Left ventricle myocardium inferior (tissue), 1 donor: ENCODE measurements around the gene LPGAT1. TPM values are rescaled to one million over a fixed set of nuclear protein-coding genes. Genes with fewer than 3 reads are reported as not detected.
A peak's percentile ranks its signal among the peaks of the same experiment; 100 is the strongest.

Experiments
- DNase-seq: peaks from one replicate; pipeline ENCODE4 v3.0.0-alpha.2; 2020
- H3K27ac ChIP-seq: fragments of 200-600 bp; replicated peaks from 2 replicates; pipeline ENCODE4 v1.8.0; 2021
- H3K27me3 ChIP-seq: fragments of 200-600 bp; 2 replicates; pipeline ENCODE4 v1.8.0; 2021; ENCODE audit warnings: low read depth
- H3K36me3 ChIP-seq: fragments of 200-600 bp; 2 replicates; pipeline ENCODE4 v1.8.0; 2021
- H3K4me1 ChIP-seq: fragments of 200-600 bp; 2 replicates; pipeline ENCODE4 v1.8.0; 2021
- H3K4me3 ChIP-seq: fragments of 200-600 bp; 2 replicates; pipeline ENCODE4 v1.8.0; 2021; ENCODE audit warnings: mild to moderate bottlenecking, moderate library complexity
- H3K9me3 ChIP-seq: fragments of 200-600 bp; replicated peaks from 2 replicates; pipeline ENCODE4 v1.8.0; 2021
- CTCF ChIP-seq: fragments of 200-600 bp; IDR thresholded peaks from 2 replicates; pipeline ENCODE4 v1.8.0; 2021; ENCODE audit warnings: antibody characterized with exemption, mild to moderate bottlenecking, borderline replicate concordance
- intact Hi-C: fragments of 100-400 bp; cut with micrococcal nuclease; formaldehyde crosslinking; loops from one replicate; pipeline ENCODE4 v1.11.0; 2022
- long read RNA-seq: library from polyadenylated mRNA; unstranded; transcript quantifications from one replicate; pipeline ENCODE4 v2.0.0, GENCODE V29; 2021
- total RNA-seq: library from RNA; stranded (reverse); fragmentation: NEBNext Ultra II Directional; extraction: Animal tissue kit (Norgen Biotek cat#: 25700); gene quantifications from one replicate; pipeline ENCODE4 v1.2.1, GENCODE V29; 2021
- donor health status: DM: no; HTN: yes; CAD: no; lungs with severe emphysema.

The LPGAT1 gene, protein sequence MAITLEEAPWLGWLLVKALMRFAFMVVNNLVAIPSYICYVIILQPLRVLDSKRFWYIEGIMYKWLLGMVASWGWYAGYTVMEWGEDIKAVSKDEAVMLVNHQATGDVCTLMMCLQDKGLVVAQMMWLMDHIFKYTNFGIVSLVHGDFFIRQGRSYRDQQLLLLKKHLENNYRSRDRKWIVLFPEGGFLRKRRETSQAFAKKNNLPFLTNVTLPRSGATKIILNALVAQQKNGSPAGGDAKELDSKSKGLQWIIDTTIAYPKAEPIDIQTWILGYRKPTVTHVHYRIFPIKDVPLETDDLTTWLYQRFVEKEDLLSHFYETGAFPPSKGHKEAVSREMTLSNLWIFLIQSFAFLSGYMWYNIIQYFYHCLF
- 24.9 TPM for total RNA-seq
- long read RNA-seq, full-length matches to known transcripts = 3 of 18 reads
- long read RNA-seq, partial matches to known transcripts = 7 of 18 reads
- long read RNA-seq, other reads (novel, unspliced or antisense) = 8 of 18 reads

- peaks cover 2% of the 10 kb centered on the region for H3K36me3 ChIP-seq
- no peaks in the 10 kb centered on the region for H3K9me3 ChIP-seq
- intact Hi-C loops = loop anchor here (5.0 kb wide), 1 partner anchor 133 kb away; no protein-coding TSS in a partner anchor
- H3K4me1 ChIP-seq = peaks cover 40% of the 10 kb centered on the region
- H3K27me3 ChIP-seq = no peaks in the 10 kb centered on the region
- peak; percentile 83 for DNase-seq
- peak within 1 kb of the TSS; percentile 94 for H3K27ac ChIP-seq
- H3K4me3 ChIP-seq = peak within 1 kb of the TSS; percentile 81
- TF ChIP-seq CTCF = peak; percentile 83
Measured at GRCh38 chr1:211830328-211831142, at the start of gene LPGAT1. Gene LPGAT1, minus strand, starts transcription at chr1:211830763. Its CDS starts 1,467 bp downstream, at chr1:211829296.

DNA sequence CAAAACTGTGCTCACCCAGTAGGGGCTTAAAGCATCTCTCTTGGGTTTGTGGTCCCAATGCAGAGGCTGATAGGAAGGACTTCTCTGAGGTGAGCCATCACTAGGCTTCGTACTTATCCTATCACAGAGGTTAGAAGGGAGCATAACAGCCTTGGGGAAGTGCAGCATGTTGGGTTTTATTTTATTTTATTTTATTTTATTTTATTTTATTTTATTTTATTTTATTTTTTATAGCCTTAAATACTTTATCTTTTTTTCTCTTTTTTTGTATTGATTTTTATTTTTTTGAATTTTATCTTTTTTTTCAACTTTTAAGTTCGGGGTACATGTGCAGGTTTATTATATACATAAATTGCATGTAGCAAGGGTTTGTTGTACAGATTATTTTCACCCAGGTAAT, 48.9 kb upstream of the LPGAT1 start:
- DNase-seq = no peak

GRCh38 chr1:211876851-211877590, 46.5 kb upstream of the LPGAT1 start:
- Histone ChIP-seq H3K36me3 (no peaks in the 10 kb centered on the region), H3K27ac (no peak overlapping the region), H3K9me3 (peaks cover 18% of the 10 kb centered on the region), H3K4me3 (no peak overlapping the region), H3K27me3 (no peaks in the 10 kb centered on the region), H3K4me1 (no peaks in the 10 kb centered on the region)
- intact Hi-C loops = no loop called here
- no peak for DNase-seq
- no peak for TF ChIP-seq CTCF

More for the DNA sequence above, 48.9 kb upstream of the LPGAT1 start:
- Histone ChIP-seq H3K36me3 (no peaks in the 10 kb centered on the region), H3K9me3 (peaks cover 18% of the 10 kb centered on the region), H3K4me1 (no peaks in the 10 kb centered on the region), H3K27ac (no peak overlapping the region), H3K4me3 (no peak overlapping the region), H3K27me3 (no peaks in the 10 kb centered on the region)
- TF ChIP-seq CTCF = no peak
- intact Hi-C loops = no loop called here

GRCh38 chr1:211875541-211875940, 45.0 kb upstream of the LPGAT1 start:
- H3K4me1 ChIP-seq = no peaks in the 10 kb centered on the region
- no peaks in the 10 kb centered on the region for H3K36me3 ChIP-seq
- no peak for DNase-seq
- no peak overlapping the region for H3K4me3 ChIP-seq
- peaks cover 3% of the 10 kb centered on the region for H3K9me3 ChIP-seq
- no peak overlapping the region for H3K27ac ChIP-seq
- intact Hi-C loops = no loop called here
- TF ChIP-seq CTCF = no peak
- peaks cover 5% of the 10 kb centered on the region for H3K27me3 ChIP-seq
